GM12865 (cell line): ENCODE measurements around the gene PGBD2.
"Not testable (repeated sequence)": the region's sequence is repeated elsewhere in the genome, so short reads cannot be mapped to it uniquely, and the experiment has no call there.

Experiments used
- DNase-seq: peaks from one replicate; pipeline ENCODE4 v3.0.0; 2010; ENCODE audit warnings: low read depth
- H3K4me3 ChIP-seq: 2 replicates; pipeline ENCODE4 v1.5.1; 2011; ENCODE audit warnings: mild to moderate bottlenecking, low read depth, low read length, control low read depth
- CTCF ChIP-seq: IDR thresholded peaks from 2 replicates; pipeline ENCODE4 v1.5.1; 2011; ENCODE audit warnings: low read length, control low read depth, low read depth, inconsistent platforms; ENCODE audit not compliant: insufficient read depth; ENCODE audit errors: missing control alignments

PGBD2 gene

GRCh38 chr1:248914796-248915381, 8.9 kb downstream of the PGBD2 start:
- no peak for TF ChIP-seq CTCF
- H3K4me3 ChIP-seq: no peak overlapping the region
- DNase-seq: no peak

- no peak for TF ChIP-seq CTCF
- DNase-seq: no peak
- H3K4me3 ChIP-seq: no peak overlapping the region
Measured at GRCh38 chr1:248918131-248918530, 12.1 kb downstream of the PGBD2 start.

- no peak for TF ChIP-seq CTCF
- DNase-seq: no peak
Measured at GRCh38 chr1:248923352-248924338, 17.6 kb downstream of the PGBD2 start.

GRCh38 chr1:248924696-248925532, 18.9 kb downstream of the PGBD2 start:
- peak; percentile 73 for DNase-seq
- no peak overlapping the region for H3K4me3 ChIP-seq
- TF ChIP-seq CTCF: peak; percentile 53

More at GRCh38 chr1:248923352-248924338, 17.6 kb downstream of the PGBD2 start:
- H3K4me3 ChIP-seq: no peak overlapping the region

GRCh38 chr1:248925859-248926258, 19.8 kb downstream of the PGBD2 start:
- not testable (repeated sequence) for DNase-seq, H3K4me3 ChIP-seq

- no peak overlapping the region for H3K4me3 ChIP-seq
- DNase-seq: no peak
- TF ChIP-seq CTCF: no peak
Measured at GRCh38 chr1:248926401-248927182, 20.6 kb downstream of the PGBD2 start.

- not testable (repeated sequence) for H3K4me3 ChIP-seq, DNase-seq
Measured at GRCh38 chr1:248927283-248927682, 21.2 kb downstream of the PGBD2 start.

GRCh38 chr1:248928122-248928521, 22.1 kb downstream of the PGBD2 start:
- DNase-seq, H3K4me3 ChIP-seq: not testable (repeated sequence)

- not testable (repeated sequence) for DNase-seq, H3K4me3 ChIP-seq
Measured at GRCh38 chr1:248930037-248930436, 24.0 kb downstream of the PGBD2 start.

GRCh38 chr1:248938173-248938809, 32.3 kb downstream of the PGBD2 start:
- not testable (repeated sequence) for H3K4me3 ChIP-seq, DNase-seq
